ENCODE data around the gene GLO1. TPM values are rescaled to one million over a fixed set of nuclear protein-coding genes. Genes with fewer than 3 reads are reported as not detected.

Gene GLO1
- total RNA-seq, 1 experiment from 2014 or later, result 199 TPM

- H3K27me3 ChIP-seq (ENCODE audit: low read length), result no peaks in the 10 kb centered on the region
- no peak overlapping the region for H3K27ac ChIP-seq (ENCODE audit: low read length)
- H3K79me2 ChIP-seq (ENCODE audit: low read length), result no peaks in the 10 kb centered on the region
- H3K36me3 ChIP-seq (ENCODE audit: insufficient read depth, low read length), result peaks cover 19% of the 10 kb centered on the region; the same call in 1 of the 2 replicates
- H3K4me1 ChIP-seq (ENCODE audit: low read length), result no peaks in the 10 kb centered on the region
- H3K9me2 ChIP-seq (replicated peaks; ENCODE audit: insufficient read depth, low read length), result no peaks in the 10 kb centered on the region
- H2AFZ ChIP-seq (ENCODE audit: low read length), result no peak overlapping the region
- H3K9ac ChIP-seq (ENCODE audit: low read length), result no peak overlapping the region
- no peaks in the 10 kb centered on the region for H3K9me3 ChIP-seq (ENCODE audit: low read length)
- H3K4me2 ChIP-seq (ENCODE audit: low read depth, low read length, poor library complexity, severe bottlenecking), result no peak overlapping the region
- H3K4me3 ChIP-seq (ENCODE audit: low read length), result no peak overlapping the region
- 0 out of 2 replicates have a peak, but pooled peaks cover 5% of the 10 kb centered on the region for H4K20me1 ChIP-seq (ENCODE audit: insufficient read depth, low read depth, low read length)
- peak; percentile 76 for DNase-seq
Measured at GRCh38 chr6:38671885-38672467, 31.0 kb downstream of the GLO1 start.

- DNase-seq, result no peak
- Histone ChIP-seq H3K27me3 (ENCODE audit: low read length) (no peaks in the 10 kb centered on the region), H3K9me3 (ENCODE audit: low read length) (no peaks in the 10 kb centered on the region), H3K79me2 (ENCODE audit: low read length) (no peaks in the 10 kb centered on the region), H3K9ac (ENCODE audit: low read length) (no peak overlapping the region), H3K4me3 (ENCODE audit: low read length) (no peak overlapping the region), H3K27ac (ENCODE audit: low read length) (no peak overlapping the region), H2AFZ (ENCODE audit: low read length) (no peak overlapping the region), H3K36me3 (ENCODE audit: insufficient read depth, low read length) (no peaks in the 10 kb centered on the region), H4K20me1 (ENCODE audit: insufficient read depth, low read depth, low read length) (no peaks in the 10 kb centered on the region), H3K4me1 (ENCODE audit: low read length) (no peaks in the 10 kb centered on the region), H3K9me2 (replicated peaks; ENCODE audit: insufficient read depth, low read length) (no peaks in the 10 kb centered on the region), H3K4me2 (ENCODE audit: low read depth, low read length, poor library complexity, severe bottlenecking) (no peak overlapping the region)
Measured at GRCh38 chr6:38658418-38659167, 44.4 kb downstream of the GLO1 start.

- Histone ChIP-seq H3K4me2 (ENCODE audit: low read depth, low read length, poor library complexity, severe bottlenecking) (no peak overlapping the region), H3K4me1 (ENCODE audit: low read length) (no peaks in the 10 kb centered on the region)
Measured at GRCh38 chr6:38656896-38657295, 46.0 kb downstream of the GLO1 start.

GRCh38 chr6:38654263-38654662, 48.7 kb downstream of the GLO1 start:
- no peak overlapping the region for H3K9ac ChIP-seq (ENCODE audit: low read length)
- no peaks in the 10 kb centered on the region for H4K20me1 ChIP-seq (ENCODE audit: insufficient read depth, low read depth, low read length)
- H3K4me3 ChIP-seq (ENCODE audit: low read length), result no peak overlapping the region
- no peak for DNase-seq
- H3K4me1 ChIP-seq (ENCODE audit: low read length), result no peaks in the 10 kb centered on the region
- no peak overlapping the region for H2AFZ ChIP-seq (ENCODE audit: low read length)
- no peaks in the 10 kb centered on the region for H3K9me2 ChIP-seq (replicated peaks; ENCODE audit: insufficient read depth, low read length)
- H3K27me3 ChIP-seq (ENCODE audit: low read length), result no peaks in the 10 kb centered on the region
- no peak overlapping the region for H3K27ac ChIP-seq (ENCODE audit: low read length)
- no peaks in the 10 kb centered on the region for H3K9me3 ChIP-seq (ENCODE audit: low read length)
- H3K79me2 ChIP-seq (ENCODE audit: low read length), result no peaks in the 10 kb centered on the region
- H3K36me3 ChIP-seq (ENCODE audit: insufficient read depth, low read length), result no peaks in the 10 kb centered on the region
- no peak overlapping the region for H3K4me2 ChIP-seq (ENCODE audit: low read depth, low read length, poor library complexity, severe bottlenecking)

More at GRCh38 chr6:38656896-38657295, 46.0 kb downstream of the GLO1 start:
- no peak for DNase-seq
- H3K9ac ChIP-seq (ENCODE audit: low read length), result no peak overlapping the region
- no peaks in the 10 kb centered on the region for H3K27me3 ChIP-seq (ENCODE audit: low read length)
- H3K36me3 ChIP-seq (ENCODE audit: insufficient read depth, low read length), result no peaks in the 10 kb centered on the region
- no peaks in the 10 kb centered on the region for H3K79me2 ChIP-seq (ENCODE audit: low read length)
- no peak overlapping the region for H3K27ac ChIP-seq (ENCODE audit: low read length)
- H3K9me2 ChIP-seq (replicated peaks; ENCODE audit: insufficient read depth, low read length), result no peaks in the 10 kb centered on the region
- no peaks in the 10 kb centered on the region for H3K9me3 ChIP-seq (ENCODE audit: low read length)
- H3K4me3 ChIP-seq (ENCODE audit: low read length), result no peak overlapping the region
- no peak overlapping the region for H2AFZ ChIP-seq (ENCODE audit: low read length)
- H4K20me1 ChIP-seq (ENCODE audit: insufficient read depth, low read depth, low read length), result no peaks in the 10 kb centered on the region

- Histone ChIP-seq H2AFZ (ENCODE audit: low read length) (no peak overlapping the region), H3K4me3 (ENCODE audit: low read length) (no peak overlapping the region), H3K9me3 (ENCODE audit: low read length) (no peaks in the 10 kb centered on the region), H3K27ac (ENCODE audit: low read length) (no peak overlapping the region), H3K4me1 (ENCODE audit: low read length) (peaks cover 3% of the 10 kb centered on the region; the same call in 1 of the 2 replicates), H3K9ac (ENCODE audit: low read length) (no peak overlapping the region), H3K79me2 (ENCODE audit: low read length) (no peaks in the 10 kb centered on the region), H3K27me3 (ENCODE audit: low read length) (no peaks in the 10 kb centered on the region), H3K36me3 (ENCODE audit: insufficient read depth, low read length) (no peaks in the 10 kb centered on the region), H3K9me2 (replicated peaks; ENCODE audit: insufficient read depth, low read length) (no peaks in the 10 kb centered on the region), H3K4me2 (ENCODE audit: low read depth, low read length, poor library complexity, severe bottlenecking) (no peak overlapping the region), H4K20me1 (ENCODE audit: insufficient read depth, low read depth, low read length) (peaks cover 5% of the 10 kb centered on the region; the same call in 1 of the 2 replicates)
- DNase-seq, result no peak
Measured at GRCh38 chr6:38651121-38651784, 51.7 kb downstream of the GLO1 start.

GRCh38 chr6:38650207-38650752, 52.7 kb downstream of the GLO1 start:
- H4K20me1 ChIP-seq (ENCODE audit: insufficient read depth, low read depth, low read length), result peaks cover 6% of the 10 kb centered on the region; the same call in 1 of the 2 replicates
- H3K79me2 ChIP-seq (ENCODE audit: low read length), result no peaks in the 10 kb centered on the region
- H3K9ac ChIP-seq (ENCODE audit: low read length), result no peak overlapping the region
- H3K4me2 ChIP-seq (ENCODE audit: low read depth, low read length, poor library complexity, severe bottlenecking), result no peak overlapping the region
- DNase-seq, result no peak
- H3K9me3 ChIP-seq (ENCODE audit: low read length), result no peaks in the 10 kb centered on the region
- peaks cover 4% of the 10 kb centered on the region; the same call in 1 of the 2 replicates for H3K4me1 ChIP-seq (ENCODE audit: low read length)
- H2AFZ ChIP-seq (ENCODE audit: low read length), result no peak overlapping the region
- no peaks in the 10 kb centered on the region for H3K27me3 ChIP-seq (ENCODE audit: low read length)
- H3K36me3 ChIP-seq (ENCODE audit: insufficient read depth, low read length), result no peaks in the 10 kb centered on the region
- H3K9me2 ChIP-seq (replicated peaks; ENCODE audit: insufficient read depth, low read length), result no peaks in the 10 kb centered on the region
- H3K27ac ChIP-seq (ENCODE audit: low read length), result no peak overlapping the region
- H3K4me3 ChIP-seq (ENCODE audit: low read length), result no peak overlapping the region

GRCh38 chr6:38649744-38650143, 53.2 kb downstream of the GLO1 start:
- Histone ChIP-seq H3K9me3 (ENCODE audit: low read length) (no peaks in the 10 kb centered on the region), H3K4me2 (ENCODE audit: low read depth, low read length, poor library complexity, severe bottlenecking) (no peak overlapping the region), H3K9me2 (replicated peaks; ENCODE audit: insufficient read depth, low read length) (no peaks in the 10 kb centered on the region), H3K79me2 (ENCODE audit: low read length) (no peaks in the 10 kb centered on the region), H3K4me3 (ENCODE audit: low read length) (no peak overlapping the region), H2AFZ (ENCODE audit: low read length) (no peak overlapping the region), H3K4me1 (ENCODE audit: low read length) (peaks cover 4% of the 10 kb centered on the region; the same call in 1 of the 2 replicates), H4K20me1 (ENCODE audit: insufficient read depth, low read depth, low read length) (peaks cover 6% of the 10 kb centered on the region; the same call in 1 of the 2 replicates), H3K27ac (ENCODE audit: low read length) (no peak overlapping the region), H3K27me3 (ENCODE audit: low read length) (no peaks in the 10 kb centered on the region), H3K36me3 (ENCODE audit: insufficient read depth, low read length) (no peaks in the 10 kb centered on the region), H3K9ac (ENCODE audit: low read length) (no peak overlapping the region)
- no peak for DNase-seq

GRCh38 chr6:38648629-38649028, 54.3 kb downstream of the GLO1 start:
- no peak for DNase-seq
- Histone ChIP-seq H3K27ac (ENCODE audit: low read length) (no peak overlapping the region), H3K79me2 (ENCODE audit: low read length) (no peaks in the 10 kb centered on the region), H3K9ac (ENCODE audit: low read length) (no peak overlapping the region), H3K4me1 (ENCODE audit: low read length) (peaks cover 4% of the 10 kb centered on the region; the same call in 1 of the 2 replicates), H4K20me1 (ENCODE audit: insufficient read depth, low read depth, low read length) (peaks cover 6% of the 10 kb centered on the region; the same call in 1 of the 2 replicates), H3K4me2 (ENCODE audit: low read depth, low read length, poor library complexity, severe bottlenecking) (no peak overlapping the region), H2AFZ (ENCODE audit: low read length) (no peak overlapping the region), H3K4me3 (ENCODE audit: low read length) (no peak overlapping the region), H3K36me3 (ENCODE audit: insufficient read depth, low read length) (no peaks in the 10 kb centered on the region), H3K9me3 (ENCODE audit: low read length) (no peaks in the 10 kb centered on the region), H3K27me3 (ENCODE audit: low read length) (no peaks in the 10 kb centered on the region), H3K9me2 (replicated peaks; ENCODE audit: insufficient read depth, low read length) (no peaks in the 10 kb centered on the region)

Measured in Karpas-422 (cell line).